ENCODE measurements around the gene PDPR.
"Not testable (repeated sequence)": the region's sequence is repeated elsewhere in the genome, so short reads cannot be mapped to it uniquely, and the experiment has no call there.

DNA sequence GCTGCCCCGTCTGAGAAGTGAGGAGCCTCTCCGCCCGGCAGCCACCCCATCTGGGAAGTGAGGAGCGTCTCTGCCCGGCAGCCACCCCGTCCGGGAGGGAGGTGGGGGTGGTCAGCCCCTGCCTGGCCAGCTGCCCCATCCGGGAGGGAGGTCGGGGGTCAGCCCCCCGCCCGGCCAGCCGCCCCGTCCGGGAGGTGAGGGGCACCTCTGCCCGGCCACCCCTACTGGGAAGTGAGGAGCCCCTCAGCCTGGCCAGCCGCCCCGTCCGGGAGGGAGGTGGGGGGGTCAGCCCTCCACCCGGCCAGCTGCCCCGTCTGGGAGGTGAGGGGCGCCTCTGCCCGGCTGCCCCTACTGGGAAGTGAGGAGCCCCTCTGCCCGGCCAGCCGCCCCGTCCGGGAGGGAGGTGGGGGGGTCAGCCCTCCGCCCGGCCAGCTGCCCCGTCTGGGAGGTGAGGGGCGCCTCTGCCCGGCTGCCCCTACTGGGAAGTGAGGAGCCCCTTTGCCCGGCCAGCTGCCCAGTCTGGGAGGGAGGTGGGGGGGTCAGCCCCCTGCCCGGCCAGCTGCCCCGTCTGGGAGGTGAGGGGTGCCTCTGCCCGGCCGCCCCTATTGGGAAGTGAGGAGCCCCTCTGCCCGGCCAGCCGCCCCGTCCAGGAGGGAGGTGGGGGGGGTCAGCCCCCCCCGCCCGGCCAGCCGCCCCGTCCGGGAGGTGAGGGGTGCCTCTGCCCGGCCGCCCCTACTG lies 90.7 kb downstream of the PDPR start:
- TF ChIP-seq, protein P1, sequence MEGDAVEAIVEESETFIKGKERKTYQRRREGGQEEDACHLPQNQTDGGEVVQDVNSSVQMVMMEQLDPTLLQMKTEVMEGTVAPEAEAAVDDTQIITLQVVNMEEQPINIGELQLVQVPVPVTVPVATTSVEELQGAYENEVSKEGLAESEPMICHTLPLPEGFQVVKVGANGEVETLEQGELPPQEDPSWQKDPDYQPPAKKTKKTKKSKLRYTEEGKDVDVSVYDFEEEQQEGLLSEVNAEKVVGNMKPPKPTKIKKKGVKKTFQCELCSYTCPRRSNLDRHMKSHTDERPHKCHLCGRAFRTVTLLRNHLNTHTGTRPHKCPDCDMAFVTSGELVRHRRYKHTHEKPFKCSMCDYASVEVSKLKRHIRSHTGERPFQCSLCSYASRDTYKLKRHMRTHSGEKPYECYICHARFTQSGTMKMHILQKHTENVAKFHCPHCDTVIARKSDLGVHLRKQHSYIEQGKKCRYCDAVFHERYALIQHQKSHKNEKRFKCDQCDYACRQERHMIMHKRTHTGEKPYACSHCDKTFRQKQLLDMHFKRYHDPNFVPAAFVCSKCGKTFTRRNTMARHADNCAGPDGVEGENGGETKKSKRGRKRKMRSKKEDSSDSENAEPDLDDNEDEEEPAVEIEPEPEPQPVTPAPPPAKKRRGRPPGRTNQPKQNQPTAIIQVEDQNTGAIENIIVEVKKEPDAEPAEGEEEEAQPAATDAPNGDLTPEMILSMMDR (IDR thresholded peaks at IDR 0.05), result not testable (repeated sequence)
- TF ChIP-seq EP300, POLR2AphosphoS5, POLR2A (IDR thresholded peaks at IDR 0.05): not testable (repeated sequence)
